GM12875 (cell line): ENCODE results near the gene MBOAT1.

ENCODE experiments used
- H3K4me3 ChIP-seq: one replicate; pipeline ENCODE4 v1.5.1; 2011; ENCODE audit warnings: low read depth, low read length, control low read depth
- TF ChIP-seq, protein P1 (sequence below): IDR thresholded peaks from 2 replicates; pipeline ENCODE4 v1.5.1; 2011; ENCODE audit warnings: low read depth, mild to moderate bottlenecking, control low read depth, inconsistent platforms, low read length, moderate library complexity, borderline replicate concordance; ENCODE audit not compliant: insufficient read depth

The MBOAT1 gene

DNA sequence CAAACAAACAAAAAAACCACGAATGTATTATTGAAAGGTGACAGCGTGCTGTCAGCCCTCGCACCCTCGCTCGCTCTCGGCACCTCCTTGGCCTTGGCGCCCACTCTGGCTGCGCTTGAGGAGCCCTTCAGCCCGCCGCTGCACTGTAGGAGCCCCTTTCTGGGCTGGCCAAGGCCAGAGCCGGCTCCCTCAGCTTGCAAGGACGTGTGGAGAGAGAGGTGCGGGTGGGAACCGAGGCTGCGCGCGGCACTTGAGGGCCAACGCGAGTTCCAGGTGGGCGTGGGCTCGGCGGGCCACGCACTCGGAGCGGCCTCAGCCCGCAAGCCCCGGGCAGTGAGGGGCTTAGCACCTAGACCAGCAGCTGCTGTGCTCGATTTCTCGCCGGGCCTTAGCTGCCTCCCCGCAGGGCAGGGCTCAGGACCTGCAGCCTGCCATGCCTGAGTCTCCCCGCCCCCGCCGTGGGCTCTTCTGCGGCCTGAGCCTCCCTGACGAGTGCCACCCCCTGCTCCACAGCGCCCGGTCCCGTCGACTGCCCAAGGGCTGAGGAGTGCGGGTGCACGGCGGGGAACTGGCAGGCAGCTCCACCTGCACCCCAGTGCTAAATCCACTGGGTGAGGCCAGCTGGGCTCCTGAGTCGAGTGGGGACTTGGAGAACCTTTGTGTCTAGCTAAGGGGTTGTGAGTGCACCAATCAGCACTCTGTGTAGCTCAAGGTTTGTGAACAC, 20.9 kb upstream of the MBOAT1 start:
- H3K4me3 ChIP-seq, result no peak overlapping the region
- TF ChIP-seq, protein P1, sequence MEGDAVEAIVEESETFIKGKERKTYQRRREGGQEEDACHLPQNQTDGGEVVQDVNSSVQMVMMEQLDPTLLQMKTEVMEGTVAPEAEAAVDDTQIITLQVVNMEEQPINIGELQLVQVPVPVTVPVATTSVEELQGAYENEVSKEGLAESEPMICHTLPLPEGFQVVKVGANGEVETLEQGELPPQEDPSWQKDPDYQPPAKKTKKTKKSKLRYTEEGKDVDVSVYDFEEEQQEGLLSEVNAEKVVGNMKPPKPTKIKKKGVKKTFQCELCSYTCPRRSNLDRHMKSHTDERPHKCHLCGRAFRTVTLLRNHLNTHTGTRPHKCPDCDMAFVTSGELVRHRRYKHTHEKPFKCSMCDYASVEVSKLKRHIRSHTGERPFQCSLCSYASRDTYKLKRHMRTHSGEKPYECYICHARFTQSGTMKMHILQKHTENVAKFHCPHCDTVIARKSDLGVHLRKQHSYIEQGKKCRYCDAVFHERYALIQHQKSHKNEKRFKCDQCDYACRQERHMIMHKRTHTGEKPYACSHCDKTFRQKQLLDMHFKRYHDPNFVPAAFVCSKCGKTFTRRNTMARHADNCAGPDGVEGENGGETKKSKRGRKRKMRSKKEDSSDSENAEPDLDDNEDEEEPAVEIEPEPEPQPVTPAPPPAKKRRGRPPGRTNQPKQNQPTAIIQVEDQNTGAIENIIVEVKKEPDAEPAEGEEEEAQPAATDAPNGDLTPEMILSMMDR, result no peak

- no peak overlapping the region for H3K4me3 ChIP-seq
- TF ChIP-seq, protein P1, result no peak
These were observed 19.9 kb upstream of the MBOAT1 start for GRCh38 chr6:20232188-20232587.

DNA sequence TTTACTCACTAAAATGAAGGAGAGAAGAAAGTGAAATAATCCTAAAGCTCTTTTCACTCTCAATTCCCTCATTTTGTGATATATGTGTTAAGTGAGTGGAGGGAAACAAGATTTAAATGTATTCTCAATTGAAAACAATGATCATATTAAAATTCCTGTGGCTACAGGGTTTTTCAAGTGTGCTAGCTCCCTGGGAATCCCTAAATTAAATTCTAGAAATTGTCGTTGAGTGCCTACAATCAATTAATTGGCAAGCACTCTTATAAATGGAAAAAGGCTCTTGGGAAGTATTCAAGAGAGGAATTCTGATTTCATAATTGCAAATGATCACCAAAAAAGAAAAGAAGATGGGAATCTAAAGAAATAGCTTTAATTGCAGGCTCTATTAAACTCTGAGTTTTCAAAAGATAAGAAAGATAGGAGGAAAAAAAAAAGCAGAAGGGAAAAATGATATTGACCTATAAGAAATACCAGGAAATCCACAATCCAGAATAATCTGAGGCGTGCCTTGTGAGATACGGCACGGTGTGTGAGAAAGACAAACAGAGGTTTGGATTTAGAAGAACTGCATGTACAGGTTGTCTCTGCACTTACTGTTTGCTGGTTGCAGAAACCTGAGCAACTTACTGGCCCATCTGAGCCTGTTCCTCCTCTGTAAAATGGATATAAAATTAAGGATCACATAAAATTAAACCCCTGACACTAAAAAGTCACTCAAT, 18.3 kb upstream of the MBOAT1 start:
- TF ChIP-seq, protein P1, result no peak
- H3K4me3 ChIP-seq, result no peak overlapping the region

- no peak overlapping the region for H3K4me3 ChIP-seq
- TF ChIP-seq, protein P1, result no peak
These were observed 17.6 kb upstream of the MBOAT1 start for GRCh38 chr6:20229881-20230280.

DNA sequence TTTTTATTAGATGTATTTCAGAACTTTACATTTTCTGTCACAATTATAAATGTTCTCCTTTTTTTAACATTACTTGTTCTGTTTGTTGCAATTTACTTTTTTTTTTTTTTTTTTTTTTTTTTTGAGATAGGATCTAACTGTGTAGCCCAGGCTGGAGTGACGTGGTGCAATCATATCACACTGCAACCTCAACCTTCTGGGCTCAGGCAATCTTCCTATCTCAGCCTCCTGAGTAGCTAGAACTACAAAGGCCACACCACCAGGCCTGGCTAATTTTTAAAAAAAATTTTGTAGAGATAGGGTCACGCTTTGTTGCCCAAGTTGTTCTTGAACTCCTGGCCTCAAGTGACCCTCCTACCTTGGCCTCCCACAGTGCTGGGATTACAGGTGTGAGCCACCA, 15.1 kb upstream of the MBOAT1 start:
- TF ChIP-seq, protein P1, result no peak

GRCh38 chr6:20223141-20223540, 10.9 kb upstream of the MBOAT1 start:
- H3K4me3 ChIP-seq, result no peak overlapping the region
- TF ChIP-seq, protein P1, result no peak

More for the DNA sequence above, 15.1 kb upstream of the MBOAT1 start:
- no peak overlapping the region for H3K4me3 ChIP-seq

DNA sequence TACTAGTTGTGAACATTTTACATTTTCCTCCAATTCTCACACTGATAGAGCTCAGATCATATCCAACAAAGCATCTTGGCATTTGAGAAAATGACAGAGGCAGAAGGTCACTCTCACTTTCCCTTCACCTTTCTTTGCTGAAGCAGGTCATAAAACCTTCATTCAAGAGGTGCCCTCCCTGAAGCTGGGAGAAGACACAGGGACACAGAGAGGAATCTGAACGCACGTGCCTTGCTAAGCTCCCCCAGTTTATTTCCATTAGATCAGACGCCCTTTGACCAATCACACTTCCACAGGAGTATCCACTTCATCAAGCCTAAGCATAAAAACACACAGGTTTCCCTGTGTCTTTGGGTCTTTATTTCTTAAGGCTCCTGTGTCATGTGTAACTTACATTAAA, 9.2 kb upstream of the MBOAT1 start:
- no peak overlapping the region for H3K4me3 ChIP-seq
- TF ChIP-seq, protein P1, result no peak
